ENCODE measurements around the gene NTN5.
"Not testable (repeated sequence)": the region's sequence is repeated elsewhere in the genome, so short reads cannot be mapped to it uniquely, and the experiment has no call there.

The NTN5 gene, protein sequence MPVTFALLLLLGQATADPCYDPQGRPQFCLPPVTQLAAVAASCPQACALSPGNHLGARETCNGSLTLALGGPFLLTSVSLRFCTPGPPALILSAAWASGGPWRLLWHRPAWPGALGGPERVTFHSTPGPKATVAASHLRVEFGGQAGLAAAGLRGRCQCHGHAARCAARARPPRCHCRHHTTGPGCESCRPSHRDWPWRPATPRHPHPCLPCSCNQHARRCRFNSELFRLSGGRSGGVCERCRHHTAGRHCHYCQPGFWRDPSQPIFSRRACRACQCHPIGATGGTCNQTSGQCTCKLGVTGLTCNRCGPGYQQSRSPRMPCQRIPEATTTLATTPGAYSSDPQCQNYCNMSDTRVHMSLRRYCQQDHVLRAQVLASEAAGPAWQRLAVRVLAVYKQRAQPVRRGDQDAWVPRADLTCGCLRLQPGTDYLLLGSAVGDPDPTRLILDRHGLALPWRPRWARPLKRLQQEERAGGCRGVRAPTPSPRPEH

DNA sequence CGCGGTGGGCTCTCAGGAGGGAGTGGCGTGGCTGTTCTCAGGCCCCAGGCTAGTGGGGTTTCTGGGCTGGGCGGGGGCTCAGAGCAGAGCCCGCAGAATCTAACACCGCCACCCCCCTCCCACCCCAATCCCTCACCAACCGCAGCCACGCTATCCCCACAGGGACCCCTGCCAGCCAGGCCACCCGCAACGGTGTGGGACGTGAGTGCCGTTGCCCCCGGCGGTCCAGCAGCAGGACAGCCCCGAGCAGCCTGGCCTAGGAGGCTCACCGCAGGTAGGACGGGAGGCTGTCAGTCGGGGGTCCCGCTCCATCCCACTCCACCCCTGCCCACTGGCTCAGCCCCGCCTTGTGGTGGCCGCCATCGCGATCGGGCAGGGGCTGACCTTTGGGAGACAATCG, at the start of gene NTN5:
Gene NTN5, minus strand, starts transcription at position 24 of the 400 bp plus-strand sequence. CDS start 2,031 bp downstream, outside the sequence.
- in situ Hi-C loops (cut with MboI; ENCODE audit: low sequenced_read_pairs), result no loop called here

DNA sequence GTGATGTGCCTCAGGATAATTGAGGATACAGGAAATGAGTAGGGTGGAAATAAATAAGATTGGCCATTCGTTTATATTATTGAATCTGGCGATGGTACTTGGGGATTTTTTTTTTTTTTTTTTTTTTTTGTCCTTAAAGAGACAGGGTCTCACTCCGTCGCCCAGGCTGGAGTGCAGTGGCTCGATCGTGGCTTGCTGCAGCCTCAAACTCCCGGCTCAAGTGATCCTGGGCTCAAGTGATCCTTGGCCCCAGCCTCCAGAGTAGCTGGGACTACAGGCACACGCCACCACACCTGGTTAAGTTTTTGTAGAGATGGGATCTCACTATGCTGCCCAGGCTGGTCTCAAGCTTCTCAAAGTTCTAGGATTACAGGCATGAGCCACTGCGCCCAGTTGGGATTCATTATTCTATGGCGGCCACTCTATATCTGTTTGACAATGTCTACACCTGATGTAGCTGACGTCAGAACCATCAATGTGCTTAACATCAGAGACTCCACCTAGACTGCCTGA, 49.4 kb upstream of the NTN5 start:
- in situ Hi-C loops (cut with MboI; ENCODE audit: low sequenced_read_pairs), result no loop called here

DNA sequence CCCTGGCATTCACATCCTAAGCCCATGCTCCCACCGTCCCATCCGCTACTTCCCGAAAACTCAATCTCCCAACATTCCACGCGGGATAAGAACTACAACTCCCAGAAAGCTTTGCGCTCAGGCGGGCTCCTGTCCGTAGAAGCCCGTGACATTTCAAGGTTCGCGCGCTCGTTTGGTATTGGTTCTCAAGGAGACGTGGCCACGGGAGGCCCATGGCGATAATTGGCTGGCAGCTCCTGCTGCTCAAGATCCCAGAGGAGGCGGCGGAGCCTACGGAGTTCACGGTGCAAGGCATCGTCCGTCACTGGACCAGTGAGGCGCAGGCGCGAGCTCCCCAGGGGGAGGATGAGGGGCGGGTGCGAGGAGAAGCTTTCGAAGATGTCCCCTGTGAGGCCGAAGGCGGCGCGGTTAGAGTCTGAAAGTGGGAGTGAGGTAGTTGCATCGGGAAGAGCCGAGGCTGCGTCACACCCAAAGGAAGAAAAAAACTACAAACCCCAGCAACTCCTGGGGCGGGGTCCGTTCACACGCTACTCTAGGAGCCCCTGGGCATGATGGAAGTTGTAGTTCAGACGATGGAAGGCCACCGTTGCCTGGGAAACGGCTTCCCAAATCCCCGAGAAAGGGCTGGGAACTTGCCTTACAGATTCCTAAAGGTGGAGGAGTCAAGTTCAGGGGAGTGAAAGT, 47.9 kb upstream of the NTN5 start:
- in situ Hi-C loops (cut with MboI; ENCODE audit: low sequenced_read_pairs), result no loop called here

DNA sequence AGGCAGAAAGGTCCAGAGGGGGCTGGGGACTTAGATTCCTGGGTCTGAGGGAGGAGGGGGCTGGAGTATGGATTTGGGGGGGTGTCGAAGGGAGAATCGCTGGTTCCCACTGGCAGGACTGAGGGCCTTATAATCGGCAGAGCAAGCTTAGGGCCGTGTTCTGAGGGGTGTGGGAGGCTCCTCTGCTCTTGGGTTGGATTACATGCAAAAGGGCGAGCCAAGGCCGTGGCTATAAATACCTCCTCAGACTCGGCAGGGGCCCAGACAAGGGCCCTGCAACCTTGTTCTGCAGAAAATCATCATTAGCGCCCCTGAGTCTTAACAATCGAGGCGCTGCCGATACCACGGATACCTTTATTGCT, 47.4 kb upstream of the NTN5 start:
- in situ Hi-C loops (cut with MboI; ENCODE audit: low sequenced_read_pairs), result no loop called here

DNA sequence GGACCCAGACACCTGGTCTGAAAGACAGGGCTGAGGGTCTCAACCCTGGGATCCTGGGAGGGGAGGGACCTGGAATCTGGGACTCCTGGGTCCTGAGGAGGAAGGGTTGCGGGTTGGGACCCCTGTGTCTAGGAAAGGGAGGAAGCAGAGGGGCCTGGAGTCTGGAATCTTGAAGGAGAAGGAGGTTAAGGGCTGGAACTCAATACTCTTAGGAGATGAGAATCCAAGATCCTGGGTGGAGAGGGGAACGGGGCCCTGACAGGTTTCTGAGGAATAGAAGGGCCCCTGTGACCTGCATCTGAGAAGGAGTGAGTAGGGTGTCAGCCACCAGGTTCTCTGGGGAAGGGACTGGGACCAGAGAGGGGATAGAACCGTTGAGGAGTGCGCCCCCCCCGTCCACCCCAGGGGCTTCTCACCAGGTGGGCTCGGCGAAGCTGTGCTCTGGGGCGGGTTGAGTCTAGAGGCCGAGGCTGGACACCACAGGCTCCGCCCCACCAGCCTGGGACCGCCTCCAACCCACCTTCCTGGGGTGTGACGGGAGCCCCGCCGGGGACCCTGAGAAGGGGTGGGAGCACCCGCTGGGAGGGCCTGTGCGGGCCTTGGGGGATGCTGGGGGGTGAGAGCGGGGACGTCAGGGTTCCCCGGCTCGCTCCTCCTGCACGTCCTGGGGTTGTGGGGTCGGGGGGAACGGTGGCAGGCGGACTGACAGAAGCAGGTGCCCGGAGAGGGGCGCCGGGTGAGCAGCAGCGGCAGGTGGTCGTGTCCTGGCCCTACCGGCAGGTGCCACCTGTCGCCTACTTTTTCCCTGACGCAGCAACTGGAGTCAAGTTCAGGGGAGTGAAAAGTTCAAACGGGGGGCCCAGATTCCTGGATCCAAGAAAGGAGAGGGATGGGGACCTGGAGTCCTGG, 46.7 kb upstream of the NTN5 start, which contains the start of gene MAMSTR:
Gene MAMSTR, minus strand, starts transcription at position 463 of the 909 bp plus-strand sequence. CDS start 694 bp downstream, outside the sequence.
- in situ Hi-C loops (cut with MboI; ENCODE audit: low sequenced_read_pairs), result no loop called here

DNA sequence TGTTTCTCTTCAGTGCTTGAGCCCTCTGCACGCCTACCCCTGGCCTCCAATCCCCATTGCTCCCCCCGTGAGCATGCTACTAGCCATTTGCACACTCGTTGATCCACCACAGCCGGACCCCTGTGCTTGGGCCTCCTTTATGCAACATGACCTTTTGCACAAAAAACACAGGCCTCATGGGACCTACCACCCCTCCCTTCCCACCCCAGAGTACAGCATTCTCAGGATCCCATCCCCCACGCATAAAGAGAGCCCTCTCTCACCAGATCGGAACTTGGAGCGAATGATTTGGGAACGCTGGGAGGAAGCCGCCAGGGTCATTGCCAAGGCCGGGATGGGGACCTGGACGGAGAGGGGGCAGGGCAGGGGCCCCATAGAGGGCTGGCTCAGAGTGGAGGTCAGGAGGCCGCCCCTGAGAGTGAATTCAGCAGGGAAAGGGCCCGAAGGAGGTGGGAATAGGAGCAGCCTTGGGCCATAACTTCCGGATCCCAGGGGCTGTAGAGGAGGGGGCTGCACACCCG, 46.0 kb upstream of the NTN5 start:
- in situ Hi-C loops (cut with MboI; ENCODE audit: low sequenced_read_pairs), result no loop called here

DNA sequence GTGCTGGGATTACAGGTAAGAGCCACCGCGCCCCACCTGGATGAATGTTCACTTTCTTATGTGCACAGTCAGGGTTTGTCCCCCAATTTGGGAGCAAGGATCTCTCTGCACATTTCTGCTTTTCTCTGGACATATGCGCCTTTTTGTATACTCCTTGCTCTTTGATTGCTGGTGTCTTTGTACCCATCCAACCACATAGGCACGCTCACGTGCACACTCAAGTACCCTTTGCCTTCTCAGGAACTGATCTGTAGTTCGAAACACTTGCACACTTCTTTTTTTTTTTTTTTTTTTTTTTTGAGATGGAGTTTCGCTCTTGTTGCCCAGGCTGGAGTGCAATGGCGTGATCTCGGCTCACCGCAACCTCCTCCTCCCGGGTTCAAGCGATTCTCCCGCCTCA, 45.3 kb upstream of the NTN5 start:
- in situ Hi-C loops (cut with MboI; ENCODE audit: low sequenced_read_pairs), result not testable (repeated sequence)

DNA sequence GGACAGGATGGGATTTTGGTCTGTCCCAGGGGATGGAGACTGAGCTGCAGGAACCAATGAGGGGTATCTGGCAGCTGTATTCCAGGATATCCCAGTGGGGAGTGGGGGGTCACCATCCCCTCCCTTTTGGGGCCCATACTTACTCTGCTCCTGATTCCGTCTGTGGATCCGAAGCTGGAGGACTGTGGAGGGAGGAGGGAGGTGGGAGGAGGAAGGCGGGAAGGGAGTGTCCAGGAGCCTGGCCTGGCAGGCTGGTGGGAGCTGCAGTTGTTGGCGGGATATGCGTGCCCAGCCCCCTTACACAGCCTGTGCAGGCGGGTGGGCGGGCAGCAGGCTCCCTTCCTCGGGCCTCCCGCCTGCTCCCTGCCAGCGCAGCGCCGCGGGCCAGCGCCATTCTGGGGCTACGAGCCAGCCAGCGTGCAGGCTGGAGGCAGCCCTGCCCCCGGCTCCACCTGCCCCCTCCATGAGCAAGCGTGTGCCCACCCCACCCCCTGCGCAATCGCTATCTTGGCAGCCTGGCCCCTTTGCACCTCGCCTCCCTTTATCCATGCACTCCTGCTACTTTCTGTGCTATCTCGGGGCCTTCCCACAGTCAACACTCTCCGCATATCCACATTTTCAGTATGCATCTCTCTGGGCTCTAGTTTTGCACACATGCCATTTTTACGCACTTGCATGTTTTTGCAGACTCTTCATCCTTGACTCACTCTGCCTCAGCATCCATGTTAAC, 43.9 kb upstream of the NTN5 start:
- in situ Hi-C loops (cut with MboI; ENCODE audit: low sequenced_read_pairs), result no loop called here

DNA sequence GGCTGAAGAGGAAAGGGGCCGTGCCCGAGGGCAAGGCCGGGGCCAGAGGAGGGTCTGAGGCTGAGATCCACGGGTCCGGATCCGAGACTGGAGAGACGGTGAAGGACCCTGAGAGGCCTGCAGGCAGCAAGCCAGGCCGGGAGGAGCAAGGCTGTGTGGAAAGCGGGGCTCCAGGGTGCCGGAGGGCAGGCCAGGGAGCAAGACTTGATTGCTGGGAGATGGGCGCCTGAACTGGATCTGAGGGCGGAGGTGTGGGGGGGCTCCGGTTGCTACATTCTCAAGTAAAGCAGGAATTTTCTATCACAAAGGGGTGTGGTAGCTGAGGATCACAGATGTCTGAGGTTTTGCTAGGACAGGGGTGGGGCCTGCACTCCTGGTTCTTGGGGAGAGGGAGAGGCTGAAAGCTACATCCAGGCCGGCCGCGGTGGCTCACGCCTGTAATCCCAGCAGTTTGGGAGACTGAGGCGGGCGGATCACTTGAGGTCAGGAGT, 42.9 kb upstream of the NTN5 start:
- in situ Hi-C loops (cut with MboI; ENCODE audit: low sequenced_read_pairs), result no loop called here

DNA sequence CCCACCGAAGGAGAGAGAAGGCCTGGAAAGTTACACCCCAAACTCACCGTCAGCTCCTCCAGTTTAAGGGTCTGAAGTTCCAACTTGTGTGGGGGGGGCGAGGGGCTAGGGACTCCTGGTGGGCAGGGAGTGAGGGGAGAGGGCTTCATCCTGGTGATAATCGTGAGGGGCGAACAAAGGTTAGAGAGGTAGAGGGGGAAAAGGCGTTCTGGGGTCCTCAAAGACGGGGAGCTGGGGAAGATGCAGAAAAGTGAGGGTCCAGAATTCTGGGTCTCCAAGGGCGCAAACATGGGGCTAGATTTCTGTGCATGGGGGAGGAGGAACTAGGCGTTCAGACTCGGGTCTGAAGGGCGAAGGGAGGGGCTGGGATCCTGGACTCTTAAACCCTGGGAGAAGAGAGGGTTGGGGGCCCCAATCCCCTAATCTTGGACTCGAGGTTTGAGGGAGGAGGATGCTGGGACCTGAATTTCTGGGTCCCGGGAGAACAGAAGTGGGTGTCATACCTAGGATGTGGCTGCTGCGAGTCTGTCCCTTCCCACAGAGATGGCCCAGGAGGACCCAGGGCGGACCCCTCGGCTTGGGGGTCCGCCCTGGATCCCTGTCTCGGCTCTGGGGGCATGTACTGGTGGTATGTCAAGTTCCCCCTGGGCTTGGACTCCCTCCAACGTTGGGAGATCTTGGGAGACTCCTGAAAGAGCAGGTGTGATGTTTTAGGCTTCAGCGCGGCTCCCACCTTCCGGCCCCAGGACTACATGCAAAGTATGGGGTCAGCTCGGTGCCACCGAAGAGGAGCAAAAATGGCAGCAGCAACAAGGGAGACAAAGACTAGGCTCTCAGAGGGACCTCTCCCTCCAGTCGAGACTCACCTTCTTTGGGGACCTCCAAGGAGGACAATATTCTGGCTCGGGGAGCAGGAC, 42.2 kb upstream of the NTN5 start:
- in situ Hi-C loops (cut with MboI; ENCODE audit: low sequenced_read_pairs), result no loop called here

DNA sequence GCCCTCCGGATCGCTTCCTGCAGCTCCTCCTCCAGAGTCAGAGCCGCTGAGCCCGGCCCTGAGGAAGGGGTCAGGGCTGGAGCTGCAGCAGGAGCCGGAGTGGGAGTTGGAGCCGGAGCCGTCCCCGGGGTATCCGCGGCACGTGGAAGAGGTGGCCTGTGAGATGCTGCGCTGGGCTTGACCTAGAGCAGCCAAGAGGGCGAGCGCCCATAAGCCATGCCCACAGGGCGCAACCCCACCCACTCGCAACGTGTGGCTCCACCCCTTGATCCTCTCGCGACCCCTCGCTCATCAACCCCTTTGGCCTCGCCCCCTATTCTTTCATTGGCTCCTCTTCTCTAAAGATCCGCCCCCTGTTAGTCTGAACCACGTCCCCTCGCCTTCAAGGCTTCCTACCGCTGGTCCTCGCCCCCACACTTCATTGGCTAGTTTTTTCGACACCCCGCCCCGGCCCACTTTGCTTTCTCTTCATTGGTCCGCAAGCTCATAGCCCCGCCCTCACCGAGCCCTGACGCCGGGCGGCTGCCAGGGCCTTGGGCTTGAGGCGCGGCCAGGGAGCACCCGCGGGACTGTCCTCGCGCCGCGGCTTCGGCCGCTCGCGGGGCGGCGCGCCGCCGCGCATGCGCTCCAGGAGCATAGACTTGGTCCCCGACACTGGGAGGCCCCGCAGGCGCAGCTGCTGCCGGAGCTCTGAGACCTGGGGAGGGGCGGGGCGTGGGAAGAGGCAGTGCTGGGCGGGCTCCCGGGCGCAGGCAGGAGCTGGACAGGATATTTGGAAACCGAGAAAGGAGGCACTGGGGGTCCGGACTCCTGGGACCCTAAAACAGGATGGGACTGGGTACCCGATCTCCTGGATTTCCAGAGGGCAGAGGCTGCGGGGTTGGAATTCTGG, 41.3 kb upstream of the NTN5 start:
- in situ Hi-C loops (cut with MboI; ENCODE audit: low sequenced_read_pairs), result no loop called here

DNA sequence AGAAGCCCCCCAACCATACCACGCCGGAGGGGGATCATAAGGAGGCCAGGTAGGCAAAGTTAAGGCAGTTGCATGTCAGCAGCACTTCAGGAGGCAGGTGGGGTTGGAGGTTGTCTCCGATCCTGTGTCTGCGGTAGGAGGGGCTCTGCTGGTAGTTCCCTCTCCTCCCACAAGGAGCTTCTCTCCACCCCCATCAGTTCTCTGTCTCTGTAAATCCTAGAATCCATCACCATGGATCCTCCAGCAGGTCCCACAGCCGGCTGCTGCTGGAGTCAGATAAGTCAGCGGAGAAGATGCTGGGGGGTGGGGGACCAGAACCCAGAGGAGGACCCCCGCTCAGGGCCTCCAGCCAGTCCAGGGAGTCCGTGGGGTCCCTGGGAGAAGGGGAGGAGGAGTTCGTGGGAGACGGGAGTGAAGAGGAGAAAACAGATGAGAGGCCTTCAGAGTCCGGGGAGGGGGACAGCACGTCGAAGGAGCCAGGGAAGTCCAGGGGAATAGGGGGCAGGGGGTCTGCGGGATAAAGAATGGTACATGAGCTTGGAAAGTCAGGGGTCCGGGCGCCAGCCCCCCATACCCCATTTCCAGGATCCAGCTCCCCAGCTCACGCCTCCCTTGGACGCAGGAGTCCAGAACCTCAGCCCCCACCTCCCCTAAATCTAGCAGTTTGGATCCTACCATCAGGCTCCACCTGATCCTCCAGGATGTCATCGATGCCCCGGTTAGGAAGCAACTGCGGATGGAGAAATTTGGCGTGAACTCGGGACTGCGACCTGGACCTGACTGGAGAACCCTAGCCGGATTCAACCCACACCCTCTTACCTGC, 40.4 kb upstream of the NTN5 start:
- in situ Hi-C loops (cut with MboI; ENCODE audit: low sequenced_read_pairs), result no loop called here

DNA sequence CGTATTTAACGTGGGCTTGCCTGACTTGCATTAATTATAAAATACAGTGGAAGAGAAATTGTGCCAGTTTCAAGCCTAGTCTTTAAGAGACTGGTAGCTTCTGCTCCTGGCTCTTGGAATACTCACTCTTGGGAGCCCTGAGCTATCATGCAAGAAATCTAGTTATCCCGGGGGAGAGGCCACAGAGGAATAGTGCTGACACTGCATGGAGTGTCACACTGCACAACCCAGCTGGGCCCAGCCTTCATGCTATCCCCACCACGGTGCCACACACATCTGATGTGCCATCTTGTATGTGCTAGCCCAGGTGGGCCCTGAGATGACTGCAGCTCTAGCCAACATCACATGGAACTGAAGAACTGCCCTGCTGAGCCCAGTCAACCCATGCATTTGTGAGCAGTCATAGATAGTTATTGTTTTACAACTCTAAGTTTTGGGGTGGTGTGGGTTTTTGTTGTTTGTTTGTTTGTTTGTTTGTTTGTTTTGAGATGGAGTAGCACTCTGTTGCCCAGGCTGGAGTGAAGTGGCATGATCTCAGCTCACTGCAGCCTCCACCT, 38.4 kb upstream of the NTN5 start:
- in situ Hi-C loops (cut with MboI; ENCODE audit: low sequenced_read_pairs), result no loop called here

DNA sequence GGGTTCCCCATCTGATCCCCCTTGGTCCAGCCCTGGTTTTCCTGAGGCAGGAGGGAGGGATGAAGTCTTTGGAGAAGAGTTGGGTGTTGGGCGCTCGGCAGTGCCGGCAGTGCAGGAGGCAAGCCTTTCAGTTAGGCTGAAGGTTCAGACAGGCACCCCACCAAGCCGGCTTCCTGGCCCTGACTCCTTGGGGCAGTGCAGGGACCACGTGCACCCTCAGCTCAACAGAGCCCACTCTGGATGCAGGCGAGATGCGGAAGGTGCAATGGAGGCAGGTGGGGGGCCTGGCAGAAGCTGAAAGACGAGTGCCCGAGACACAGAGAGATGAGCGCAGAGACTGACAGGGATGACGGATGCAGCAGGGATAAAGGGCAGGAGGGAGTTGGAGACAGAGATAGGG, 35.7 kb upstream of the NTN5 start:
- in situ Hi-C loops (cut with MboI; ENCODE audit: low sequenced_read_pairs), result no loop called here

DNA sequence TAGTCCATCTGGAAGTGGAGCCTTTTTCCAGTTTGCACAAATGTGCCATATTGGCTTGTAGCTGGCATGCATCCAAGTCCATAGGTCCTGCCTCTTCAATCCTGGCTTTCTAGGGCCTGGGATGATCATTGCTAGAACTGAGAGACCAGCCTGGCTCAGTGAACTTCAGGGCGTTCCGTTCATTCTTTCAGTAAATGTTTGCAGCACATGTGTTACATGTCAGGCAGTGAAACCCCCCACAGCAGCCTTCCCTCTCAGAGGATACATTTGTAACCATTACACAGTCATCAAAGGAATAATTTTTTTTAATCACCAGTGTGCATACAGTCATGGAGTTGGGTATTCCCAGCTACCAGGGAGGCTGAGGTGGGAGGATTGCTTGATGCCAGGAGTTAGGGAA, 32.6 kb upstream of the NTN5 start:
- in situ Hi-C loops (cut with MboI; ENCODE audit: low sequenced_read_pairs), result no loop called here

DNA sequence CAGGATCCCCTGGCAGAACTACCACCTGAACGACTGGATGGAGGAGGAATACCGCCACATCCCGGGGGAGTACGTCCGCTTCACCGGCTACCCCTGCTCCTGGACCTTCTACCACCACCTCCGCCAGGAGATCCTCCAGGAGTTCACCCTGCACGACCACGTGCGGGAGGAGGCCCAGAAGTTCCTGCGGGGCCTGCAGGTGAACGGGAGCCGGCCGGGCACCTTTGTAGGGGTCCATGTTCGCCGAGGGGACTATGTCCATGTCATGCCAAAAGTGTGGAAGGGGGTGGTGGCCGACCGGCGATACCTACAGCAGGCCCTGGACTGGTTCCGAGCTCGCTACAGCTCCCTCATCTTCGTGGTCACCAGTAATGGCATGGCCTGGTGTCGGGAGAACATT, 30.5 kb upstream of the NTN5 start:
- in situ Hi-C loops (cut with MboI; ENCODE audit: low sequenced_read_pairs), result no loop called here

DNA sequence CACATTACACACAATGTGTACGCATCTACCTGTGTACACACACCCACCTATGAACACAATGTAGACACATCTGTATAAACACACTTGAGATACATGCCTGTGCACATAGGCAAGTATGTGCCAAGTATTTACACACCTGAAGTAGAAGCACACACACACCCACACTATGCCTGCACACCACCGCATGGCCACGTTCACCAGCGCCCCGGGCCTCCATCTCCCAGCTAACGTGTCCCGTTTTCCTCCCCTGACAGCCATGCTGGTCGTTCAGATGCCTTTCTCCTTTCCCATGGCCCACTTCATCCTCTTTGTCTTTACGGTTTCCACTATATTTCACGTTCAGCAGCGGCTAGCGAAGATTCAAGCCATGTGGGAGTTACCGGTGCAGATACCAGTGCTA, 29.9 kb upstream of the NTN5 start:
- in situ Hi-C loops (cut with MboI; ENCODE audit: low sequenced_read_pairs), result no loop called here

All from HL-60/S4 treated with retinoic acid at 250 ng/mL for 4 days and 3 days (cell line).